ENCODE data around the gene PRUNE2. TPM values are rescaled to one million over a fixed set of nuclear protein-coding genes. Genes with fewer than 3 reads are reported as not detected.

PRUNE2 gene
- total and polyA plus RNA-seq, 4 donors, result 3.8 to 18.1 (median 7.8) TPM

DNA sequence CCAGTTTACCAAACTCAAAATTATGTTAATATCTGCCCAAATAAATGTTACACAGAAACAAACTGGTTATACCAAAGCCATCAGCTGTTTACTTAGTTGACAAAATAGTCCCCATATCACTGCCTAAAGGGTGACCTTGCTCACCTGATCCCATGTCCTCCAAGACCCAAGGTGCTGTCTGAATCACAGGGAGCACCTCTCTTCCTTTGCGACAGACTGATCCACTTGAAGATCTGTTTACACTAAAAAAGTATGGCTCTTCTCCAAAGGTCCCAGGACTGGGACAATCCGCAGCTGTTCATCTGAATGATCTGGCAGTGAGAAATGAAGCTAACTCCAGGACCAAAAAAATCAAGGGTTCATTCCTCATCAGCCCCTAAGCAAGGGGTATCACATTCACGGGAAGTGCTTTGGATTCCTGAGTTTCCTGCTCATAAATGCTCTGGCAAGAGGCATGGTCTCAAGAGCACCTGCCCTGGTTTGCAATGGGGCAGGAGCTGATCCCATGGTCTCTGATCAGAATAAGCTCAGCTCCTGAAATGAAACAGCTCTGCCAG lies 5.0 kb downstream of the PRUNE2 start:
- 67 to 76% methylated on average over 3 of the region's 3 CpGs for WGBS, 2 donors
- H3K4me3 ChIP-seq, result no peak overlapping the region

DNA sequence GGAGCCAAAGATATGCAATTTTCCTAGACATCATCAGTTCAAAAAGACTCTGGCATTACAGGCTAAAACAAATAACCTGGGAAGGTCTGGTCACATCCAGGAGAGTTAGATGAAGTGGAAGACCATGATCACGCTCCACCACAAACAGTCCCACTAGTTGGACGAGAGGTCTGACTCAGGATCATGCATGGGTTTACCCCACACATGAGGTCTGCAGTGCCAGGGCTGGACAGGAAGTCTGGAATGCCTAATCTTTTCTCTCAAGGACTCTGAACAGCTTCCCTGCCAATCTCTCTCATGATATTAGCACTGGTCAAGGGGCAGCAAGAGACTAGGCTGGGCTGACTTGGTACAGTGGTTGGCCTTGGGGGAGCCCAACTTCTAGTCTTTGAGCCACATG lies 7.1 kb downstream of the PRUNE2 start:
- H3K9ac ChIP-seq (ENCODE audit: insufficient read depth in 1 of 2, low read length in 2 of 2), result no peak overlapping the region
- 49 to 75% methylated on average over 2 of the region's 2 CpGs for WGBS, 2 donors
- TF ChIP-seq, protein P1, sequence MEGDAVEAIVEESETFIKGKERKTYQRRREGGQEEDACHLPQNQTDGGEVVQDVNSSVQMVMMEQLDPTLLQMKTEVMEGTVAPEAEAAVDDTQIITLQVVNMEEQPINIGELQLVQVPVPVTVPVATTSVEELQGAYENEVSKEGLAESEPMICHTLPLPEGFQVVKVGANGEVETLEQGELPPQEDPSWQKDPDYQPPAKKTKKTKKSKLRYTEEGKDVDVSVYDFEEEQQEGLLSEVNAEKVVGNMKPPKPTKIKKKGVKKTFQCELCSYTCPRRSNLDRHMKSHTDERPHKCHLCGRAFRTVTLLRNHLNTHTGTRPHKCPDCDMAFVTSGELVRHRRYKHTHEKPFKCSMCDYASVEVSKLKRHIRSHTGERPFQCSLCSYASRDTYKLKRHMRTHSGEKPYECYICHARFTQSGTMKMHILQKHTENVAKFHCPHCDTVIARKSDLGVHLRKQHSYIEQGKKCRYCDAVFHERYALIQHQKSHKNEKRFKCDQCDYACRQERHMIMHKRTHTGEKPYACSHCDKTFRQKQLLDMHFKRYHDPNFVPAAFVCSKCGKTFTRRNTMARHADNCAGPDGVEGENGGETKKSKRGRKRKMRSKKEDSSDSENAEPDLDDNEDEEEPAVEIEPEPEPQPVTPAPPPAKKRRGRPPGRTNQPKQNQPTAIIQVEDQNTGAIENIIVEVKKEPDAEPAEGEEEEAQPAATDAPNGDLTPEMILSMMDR (IDR thresholded peaks at IDR 0.05; ENCODE audit: control extremely low read depth, extremely low read depth), result no peak
- peaks cover 0 to 3% (median 0%) of the 10 kb centered on the region in 5 donors for H3K4me1 ChIP-seq (ENCODE audit: control insufficient read depth in 5 of 5, insufficient read depth in 5 of 5, low read length in 5 of 5)
- peaks cover 0 to 33% (median 7%) of the 10 kb centered on the region in 3 donors for H3K27me3 ChIP-seq (ENCODE audit: control insufficient read depth in 3 of 3, insufficient read depth in 3 of 3, low read length in 2 of 3)
- no peak overlapping the region for H3K27ac ChIP-seq (ENCODE audit: low read depth in 1 of 2, low read length in 1 of 2)
- H3K4me3 ChIP-seq, result no peak overlapping the region
- DNase-seq, result no peak
- ATAC-seq (ENCODE audit: insufficient read depth, low FRiP score), result no peak
- H3K36me3 ChIP-seq (ENCODE audit: control insufficient read depth in 4 of 4, insufficient read depth in 4 of 4, low read length in 4 of 4), result no peaks in the 10 kb centered on the region
- H3K9me3 ChIP-seq (ENCODE audit: control insufficient read depth in 4 of 4, insufficient read depth in 3 of 4, low read length in 3 of 4), result peaks cover 0 to 4% (median 0%) of the 10 kb centered on the region in 4 donors

More for the DNA sequence above, 5.0 kb downstream of the PRUNE2 start:
- Histone ChIP-seq H3K9me3 (ENCODE audit: control insufficient read depth in 4 of 4, insufficient read depth in 3 of 4, low read length in 3 of 4) (peaks cover 0 to 4% (median 0%) of the 10 kb centered on the region in 4 donors), H3K27me3 (ENCODE audit: control insufficient read depth in 3 of 3, insufficient read depth in 3 of 3, low read length in 2 of 3) (peaks cover 0 to 54% (median 22%) of the 10 kb centered on the region in 3 donors), H3K4me1 (ENCODE audit: control insufficient read depth in 5 of 5, insufficient read depth in 5 of 5, low read length in 5 of 5) (peaks cover 0 to 10% (median 8%) of the 10 kb centered on the region in 5 donors), H3K36me3 (ENCODE audit: control insufficient read depth in 4 of 4, insufficient read depth in 4 of 4, low read length in 4 of 4) (no peaks in the 10 kb centered on the region), H3K27ac (ENCODE audit: low read depth in 1 of 2, low read length in 1 of 2) (no peak overlapping the region), H3K9ac (ENCODE audit: insufficient read depth in 1 of 2, low read length in 2 of 2) (no peak overlapping the region)
- DNase-seq (no peak), ATAC-seq (ENCODE audit: insufficient read depth, low FRiP score) (no peak)
- TF ChIP-seq, protein P1 (IDR thresholded peaks at IDR 0.05; ENCODE audit: control extremely low read depth, extremely low read depth), result no peak

DNA sequence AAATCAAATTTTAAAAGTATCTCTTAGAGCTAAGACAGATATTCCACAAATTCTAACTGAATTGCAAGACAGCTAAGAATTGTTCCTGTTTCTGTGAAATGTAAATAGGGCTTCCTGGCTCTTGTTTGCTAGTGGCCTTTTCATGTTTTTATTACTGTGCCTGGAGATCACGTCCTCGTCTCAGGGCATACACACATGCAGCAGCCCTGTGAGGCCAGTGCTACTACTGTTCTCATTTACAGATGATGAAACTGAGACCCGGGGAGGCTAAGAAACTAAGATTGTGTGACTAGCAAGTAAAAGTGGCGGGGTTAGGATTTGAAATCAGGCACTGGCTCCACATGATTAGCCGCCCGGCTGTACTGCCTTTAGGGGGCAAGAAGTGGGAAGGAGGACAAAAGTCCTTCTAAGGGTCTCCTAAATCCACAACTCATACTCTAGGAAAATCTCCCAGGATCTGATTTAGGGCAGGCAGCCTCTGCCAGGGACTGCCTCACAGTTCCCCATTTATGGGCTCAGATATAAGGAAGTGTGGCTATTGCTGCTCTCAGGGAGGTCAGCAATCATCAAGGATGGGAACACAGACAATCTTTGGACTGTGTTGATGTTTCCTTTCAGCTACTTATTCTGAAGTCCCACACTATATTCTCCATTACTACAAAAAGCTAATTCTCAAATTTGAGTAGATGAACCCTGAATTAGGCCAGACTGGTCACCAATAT lies 7.9 kb downstream of the PRUNE2 start:
- Histone ChIP-seq H3K4me3 (no peak overlapping the region), H3K36me3 (ENCODE audit: control insufficient read depth in 4 of 4, insufficient read depth in 4 of 4, low read length in 4 of 4) (no peaks in the 10 kb centered on the region), H3K27ac (ENCODE audit: low read depth in 1 of 2, low read length in 1 of 2) (no peak overlapping the region), H3K9ac (ENCODE audit: insufficient read depth in 1 of 2, low read length in 2 of 2) (no peak overlapping the region), H3K9me3 (ENCODE audit: control insufficient read depth in 4 of 4, insufficient read depth in 3 of 4, low read length in 3 of 4) (peaks cover 0 to 4% (median 0%) of the 10 kb centered on the region in 4 donors), H3K4me1 (ENCODE audit: control insufficient read depth in 5 of 5, insufficient read depth in 5 of 5, low read length in 5 of 5) (peaks cover 0 to 3% (median 0%) of the 10 kb centered on the region in 5 donors), H3K27me3 (ENCODE audit: control insufficient read depth in 3 of 3, insufficient read depth in 3 of 3, low read length in 2 of 3) (peaks cover 0 to 27% (median 7%) of the 10 kb centered on the region in 3 donors)
- DNase-seq (no peak), ATAC-seq (ENCODE audit: insufficient read depth, low FRiP score) (no peak)
- TF ChIP-seq, protein P1 (IDR thresholded peaks at IDR 0.05; ENCODE audit: control extremely low read depth, extremely low read depth), result no peak
- WGBS, 2 donors, result 67 to 73% methylated on average over 6 of the region's 6 CpGs
